H1 (cell line): ENCODE measurements around the gene SLC8A1. TPM values are rescaled to one million over a fixed set of nuclear protein-coding genes. Genes with fewer than 3 reads are reported as not detected.

Experiments
- CTCF ChIA-PET: fragments of 300-600 bp; sonication (Branson Sonifier 250); formaldehyde crosslinking; loops from one replicate; lab custom pipeline; 2021; ENCODE audit not compliant: partially characterized antibody; lab: Charles Lee
- POLR2A ChIA-PET: fragments of 300-600 bp; sonication (Branson Sonifier 250); formaldehyde crosslinking; loops from one replicate; lab custom pipeline; 2021; ENCODE audit warnings: inconsistent platforms; ENCODE audit not compliant: partially characterized antibody; lab: Charles Lee
- DNase-seq, 2 experiments: peaks; one replicate each; pipeline versions ENCODE4 v3.0.0 to v3.0.0-alpha.2; 2010 to 2022; ENCODE audit warnings: low spot score in 2 of 2, low read depth in 1 of 2, mixed read lengths in 1 of 2
- FAIRE-seq: peaks from 2 replicates; lab custom pipeline; 2011; peaks lifted over from hg19 to GRCh38; lab: Jason Lieb, UNC
- H2AFZ ChIP-seq: 2 replicates; pipeline ENCODE4 v1.8.1; 2012; ENCODE audit warnings: low read length, inconsistent platforms
- H2AK5ac ChIP-seq: 2 replicates; pipeline ENCODE4 v1.6.1; 2013; ENCODE audit warnings: low read depth, low read length
- H2BK120ac ChIP-seq: replicated peaks from 2 replicates; pipeline ENCODE3; 2013; ENCODE audit warnings: low read depth, low read length, inconsistent platforms
- H2BK12ac ChIP-seq: 2 replicates; pipeline ENCODE4 v1.6.1; 2013; ENCODE audit warnings: low read depth, low read length
- H2BK15ac ChIP-seq: 2 replicates; pipeline ENCODE4 v1.6.1; 2013; ENCODE audit warnings: low read length
- H2BK20ac ChIP-seq: 2 replicates; pipeline ENCODE4 v1.6.1; 2013; ENCODE audit warnings: low read length
- H2BK5ac ChIP-seq: 2 replicates; pipeline ENCODE4 v1.6.1; 2013; ENCODE audit warnings: low read depth, low read length
- H3K14ac ChIP-seq: 2 replicates; pipeline ENCODE4 v1.6.1; 2013; ENCODE audit warnings: inconsistent platforms; ENCODE audit not compliant: insufficient read length
- H3K18ac ChIP-seq: 2 replicates; pipeline ENCODE4 v1.6.1; 2013; ENCODE audit warnings: low read length; ENCODE audit errors: extremely low read depth
- H3K23ac ChIP-seq: 2 replicates; pipeline ENCODE4 v1.6.1; 2013; ENCODE audit warnings: inconsistent platforms; ENCODE audit not compliant: insufficient read length
- H3K23me2 ChIP-seq: 2 replicates; pipeline ENCODE4 v1.6.1; 2013; ENCODE audit warnings: low read depth, low read length
- H3K27ac ChIP-seq: 2 replicates; pipeline ENCODE4 v1.6.1; 2011; ENCODE audit warnings: low read depth, low read length, inconsistent platforms
- H3K27me3 ChIP-seq, 4 experiments: replicated peaks in 1 of 4; 1 replicate in 1 of 4; 2 replicates in 3 of 4; pipeline versions ENCODE4 v1.6.1 to v1.8.1; 2011 to 2013; ENCODE audit warnings: low read length in 3 of 4, mild to moderate bottlenecking in 3 of 4, inconsistent platforms in 2 of 4, mixed read lengths in 2 of 4, moderate library complexity in 1 of 4; ENCODE audit not compliant: control insufficient read depth in 3 of 4, insufficient read depth in 3 of 4; ENCODE audit errors: extremely low read depth in 1 of 4
- H3K36me3 ChIP-seq, 4 experiments: 2 replicates each; pipeline versions ENCODE4 v1.6.1 to v1.8.1; 2011 to 2013; ENCODE audit warnings: mild to moderate bottlenecking in 4 of 4, low read length in 3 of 4, moderate library complexity in 2 of 4, control low read depth in 1 of 4, inconsistent platforms in 1 of 4; ENCODE audit not compliant: insufficient read depth in 4 of 4, control insufficient read depth in 2 of 4
- H3K4ac ChIP-seq: replicated peaks from 2 replicates; pipeline ENCODE3; 2013; ENCODE audit warnings: low read length, low read depth, mixed read lengths, inconsistent platforms; ENCODE audit not compliant: insufficient read length
- H3K4me1 ChIP-seq, 4 experiments: replicated peaks in 1 of 4; 1 replicate in 1 of 4; 2 replicates in 3 of 4; pipeline versions ENCODE4 v1.6.1 to v1.8.1; 2011 to 2013; ENCODE audit warnings: low read length in 3 of 4, inconsistent platforms in 2 of 4, mixed read lengths in 1 of 4; ENCODE audit not compliant: insufficient read depth in 4 of 4, control insufficient read depth in 3 of 4
- H3K4me2 ChIP-seq, 2 experiments: 2 replicates each; pipeline versions ENCODE4 v1.6.1 to v1.8.1; 2011 to 2013; ENCODE audit warnings: low read depth in 2 of 2, low read length in 2 of 2, control low read depth in 1 of 2, inconsistent platforms in 1 of 2, mild to moderate bottlenecking in 1 of 2; ENCODE audit not compliant: insufficient read depth in 1 of 2
- H3K4me3 ChIP-seq, 4 experiments: fragments of 200-600, 300-600 bp in 1 of 4; sonication (generic), shearing (Covaris generic), sonication (Bioruptor Twin) in 1 of 4; 2 replicates each; pipeline versions ENCODE4 v1.5.1 to v1.8.1; 2011 to 2016; ENCODE audit warnings: low read length in 4 of 4, low read depth in 3 of 4, control low read depth in 2 of 4, inconsistent platforms in 2 of 4, mild to moderate bottlenecking in 2 of 4, mixed read lengths in 1 of 4, moderate library complexity in 1 of 4; ENCODE audit not compliant: insufficient read depth in 2 of 4; ENCODE audit errors: extremely low read depth in 1 of 4
- H3K56ac ChIP-seq: replicated peaks from 2 replicates; pipeline ENCODE3; 2013; ENCODE audit warnings: low read depth, mild to moderate bottlenecking, mixed read lengths, low read length, inconsistent platforms; ENCODE audit not compliant: insufficient read length
- H3K79me1 ChIP-seq: 2 replicates; pipeline ENCODE4 v1.6.1; 2013; ENCODE audit warnings: low read depth, low read length, control low read depth
- H3K79me2 ChIP-seq, 2 experiments: 2 replicates each; pipeline versions ENCODE4 v1.6.1 to v1.8.1; 2012 to 2013; ENCODE audit warnings: low read length in 2 of 2, mild to moderate bottlenecking in 2 of 2, inconsistent platforms in 1 of 2; ENCODE audit not compliant: insufficient read depth in 2 of 2, control insufficient read depth in 1 of 2
- H3K9ac ChIP-seq, 4 experiments: replicated peaks in 1 of 4; 1 replicate in 1 of 4; 2 replicates in 3 of 4; pipeline versions ENCODE4 v1.6.1 to v1.8.1; 2011 to 2013; ENCODE audit warnings: low read depth in 3 of 4, low read length in 3 of 4, control low read depth in 2 of 4, mild to moderate bottlenecking in 2 of 4, moderate library complexity in 2 of 4, inconsistent platforms in 1 of 4; ENCODE audit errors: extremely low read depth in 1 of 4
- H3K9me3 ChIP-seq, 2 experiments: 2 replicates each; pipeline versions ENCODE4 v1.6.1 to v1.8.1; 2012 to 2013; ENCODE audit warnings: mild to moderate bottlenecking in 2 of 2, moderate library complexity in 2 of 2, control low read depth in 1 of 2, inconsistent platforms in 1 of 2, low read depth in 1 of 2, low read length in 1 of 2, mixed read lengths in 1 of 2; ENCODE audit not compliant: insufficient read depth in 2 of 2
- H4K20me1 ChIP-seq, 2 experiments: replicated peaks in 1 of 2; 2 replicates each; pipeline versions ENCODE3 to v1.8.1; 2011 to 2013; ENCODE audit warnings: inconsistent platforms in 2 of 2, low read length in 2 of 2, mild to moderate bottlenecking in 1 of 2; ENCODE audit not compliant: insufficient read depth in 2 of 2, control insufficient read depth in 1 of 2
- H4K5ac ChIP-seq: 2 replicates; pipeline ENCODE4 v1.6.1; 2013; ENCODE audit warnings: low read length, low read depth, mixed read lengths, inconsistent platforms; ENCODE audit not compliant: insufficient read length
- H4K8ac ChIP-seq: 2 replicates; pipeline ENCODE4 v1.8.0; 2013; ENCODE audit warnings: mild to moderate bottlenecking, moderate library complexity, low read length, inconsistent platforms; ENCODE audit not compliant: insufficient read depth; ENCODE audit errors: extremely low read depth
- H4K91ac ChIP-seq: replicated peaks from 2 replicates; pipeline ENCODE3; 2013; ENCODE audit warnings: low read length, mixed read lengths, inconsistent platforms; ENCODE audit not compliant: insufficient read length
- BCL11A ChIP-seq, 2 experiments: IDR thresholded peaks; one replicate each; pipeline ENCODE4 v1.6.1; 2011; ENCODE audit warnings: low read depth in 2 of 2, low read length in 2 of 2, mild to moderate bottlenecking in 2 of 2
- CBX5 ChIP-seq: fragments of 300-800, 300-1000 bp; sonication (generic); IDR thresholded peaks from 2 replicates; pipeline ENCODE4 v1.7.1; 2016; ENCODE audit warnings: antibody characterized with exemption, low read length, low read depth
- CBX8 ChIP-seq: fragments of 300-800, 300-1000 bp; sonication (generic); IDR thresholded peaks from 2 replicates; pipeline ENCODE4 v1.7.1; 2016; ENCODE audit warnings: low read depth, low read length, borderline replicate concordance
- CTBP2 ChIP-seq: IDR thresholded peaks from 2 replicates; pipeline ENCODE4 v1.7.0; 2011; ENCODE audit warnings: borderline replicate concordance, mild to moderate bottlenecking, moderate library complexity, mixed read lengths, low read length; ENCODE audit not compliant: insufficient read depth, insufficient read length
- GABPA ChIP-seq: IDR thresholded peaks from 2 replicates; pipeline ENCODE4 v1.6.1; 2011; ENCODE audit warnings: mild to moderate bottlenecking, low read length, moderate library complexity, borderline replicate concordance; ENCODE audit not compliant: insufficient read depth
- PHF8 ChIP-seq: fragments of 200-600 bp; sonication (generic); conservative IDR thresholded peaks from 2 replicates; pipeline ENCODE4 v1.7.1; 2012; ENCODE audit warnings: low read depth, mild to moderate bottlenecking, inconsistent platforms, low read length, moderate library complexity
- RBBP5 ChIP-seq: IDR thresholded peaks from 2 replicates; pipeline ENCODE4 v1.7.1; 2012; ENCODE audit warnings: low read depth, mild to moderate bottlenecking, inconsistent platforms, low read length, moderate library complexity, borderline replicate concordance
- RFX5 ChIP-seq: IDR thresholded peaks from 2 replicates; pipeline ENCODE4 v1.6.1; 2011; ENCODE audit warnings: low read depth, low read length, improper control_type of control experiment, borderline replicate concordance
- SIX5 ChIP-seq: IDR thresholded peaks from 2 replicates; pipeline ENCODE4 v1.6.1; 2011; ENCODE audit warnings: mild to moderate bottlenecking, low read depth, low read length
- SP4 ChIP-seq: IDR thresholded peaks from 2 replicates; pipeline ENCODE4 v1.6.1; 2012; ENCODE audit warnings: low read length, inconsistent platforms
- SUZ12 ChIP-seq: fragments of 200-600 bp; sonication (generic); IDR thresholded peaks from 2 replicates; pipeline ENCODE4 v1.6.1; 2012; ENCODE audit warnings: mild to moderate bottlenecking, inconsistent platforms, low read length, moderate library complexity, mixed read lengths
- TAF1 ChIP-seq: IDR thresholded peaks from 2 replicates; pipeline ENCODE4 v1.6.1; 2011; ENCODE audit warnings: mild to moderate bottlenecking, low read depth, low read length
- TAF7 ChIP-seq: optimal IDR thresholded peaks from 2 replicates; pipeline ENCODE3; 2011; ENCODE audit warnings: low read depth, mild to moderate bottlenecking, inconsistent platforms, low read length, moderate library complexity, borderline replicate concordance
- WGBS, 2 experiments: shearing (Covaris generic) in 1 of 2; methylation state at CpG; one replicate each; pipeline versions ENCODE4 v1.1.6 to v1.1.7; 2013 to 2015; ENCODE audit warnings: low lambda C conversion rate in 2 of 2, mixed read lengths in 2 of 2, inconsistent platforms in 1 of 2, low coverage in 1 of 2, missing lambda C conversion rate in 1 of 2; ENCODE audit not compliant: insufficient replicate concordance in 2 of 2, insufficient coverage in 1 of 2, insufficient read length in 1 of 2; ENCODE audit errors: extremely low coverage in 1 of 2, missing lambda C conversion rate in 1 of 2; 5-methylcytosine and 5-hydroxymethylcytosine counted together
- polyA plus RNA-seq, 7 experiments: library from polyadenylated mRNA; depleted of rRNA in 3 of 7; stranded (reverse) in 5 of 7; unstranded in 2 of 7; fragments of >200 nt in 5 of 7; fragments of 200-250 nt in 2 of 7; gene quantifications; 1 replicate in 5 of 7; 2 replicates in 1 of 7; 4 replicates in 1 of 7; pipeline versions ENCODE4 v1.2.1 to v1.2.3, GENCODE V29; 2011 to 2013; ENCODE audit warnings: missing spikeins in 2 of 7, mixed read lengths in 2 of 7
- total RNA-seq: library from RNA; stranded (reverse); fragmentation: NEBNext Ultra II Directional; extraction: Animal tissue kit (Norgen Biotek cat#: 25700); gene quantifications from 2 replicates; pipeline ENCODE4 v1.2.1, GENCODE V29; 2021
- TF ChIP-seq, protein P1 (sequence below): IDR thresholded peaks from 2 replicates; pipeline ENCODE4 v1.6.1; 2012; ENCODE audit warnings: inconsistent platforms

Gene SLC8A1
- total and polyA plus RNA-seq, 2 of the 8 experiments (the other 6 are each of a cell fraction or from before 2014, with no cell fraction given), result 0.68 to 3.6 TPM

DNA sequence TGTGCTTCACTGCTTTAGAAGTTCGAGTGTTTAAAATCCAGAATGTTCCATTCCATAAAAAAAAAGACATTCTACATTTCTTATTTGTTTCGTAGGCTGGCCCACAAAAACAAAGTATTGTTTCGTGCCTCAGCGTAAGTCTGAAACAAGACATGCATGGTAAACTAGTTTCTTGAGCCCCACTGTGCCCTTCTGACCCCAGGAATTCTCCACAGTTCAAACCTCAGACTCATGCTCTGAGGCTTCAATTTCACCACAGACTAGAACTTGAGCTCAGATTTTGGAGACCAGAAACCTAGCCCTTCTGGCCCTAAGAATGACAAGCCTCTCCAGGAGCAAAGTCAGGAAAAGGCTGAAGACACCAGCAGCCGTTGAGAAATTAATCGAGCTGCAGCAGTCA is 151.5 kb downstream of the SLC8A1 start:
- Histone ChIP-seq H3K27ac (no peak overlapping the region), H4K8ac (no peak overlapping the region), H3K79me2 (no peaks in the 10 kb centered on the region), H2BK15ac (no peak overlapping the region), H2AK5ac (no peak overlapping the region), H2BK120ac (no peak overlapping the region), H4K91ac (no peak overlapping the region), H3K56ac (no peak overlapping the region), H4K20me1 (no peaks in the 10 kb centered on the region), H3K23me2 (no peaks in the 10 kb centered on the region), H4K5ac (no peak overlapping the region), H3K23ac (no peak overlapping the region), H3K4me2 (no peak overlapping the region), H3K27me3 (no peaks in the 10 kb centered on the region), H3K4me3 (no peak overlapping the region), H3K14ac (no peak overlapping the region), H3K4ac (no peak overlapping the region), H2BK20ac (no peak overlapping the region), H3K79me1 (no peaks in the 10 kb centered on the region), H3K9me3 (no peaks in the 10 kb centered on the region), H2BK5ac (no peak overlapping the region), H2BK12ac (no peak overlapping the region), H3K9ac (no peak overlapping the region), H3K36me3 (no peaks in the 10 kb centered on the region), H2AFZ (no peak overlapping the region), H3K18ac (no peak overlapping the region), H3K4me1 (peaks cover 0 to 4% (median 2%) of the 10 kb centered on the region in 4 experiments; a peak in 2 of 7 replicates)
- no peak for DNase-seq
- POLR2A ChIA-PET, result no interaction called here
- no peak for FAIRE-seq
- CTCF ChIA-PET, result no interaction called here
- WGBS, 2 experiments, result 77% methylated on average over 6 of the region's 6 CpGs; no CpG with 5 or more reads in 1 of the 2 experiments
- TF ChIP-seq CBX5 (no peak), RBBP5 (no peak), SP4 (no peak), GABPA (no peak), TAF7 (no peak), SIX5 (no peak), PHF8 (no peak), RFX5 (no peak), CTBP2 (no peak), BCL11A (IDR thresholded peaks at IDR 0.05; ENCODE audit: low read depth in 2 of 2, low read length in 2 of 2) (no peak), SUZ12 (no peak), CBX8 (no peak), TAF1 (no peak)
- TF ChIP-seq, protein P1, sequence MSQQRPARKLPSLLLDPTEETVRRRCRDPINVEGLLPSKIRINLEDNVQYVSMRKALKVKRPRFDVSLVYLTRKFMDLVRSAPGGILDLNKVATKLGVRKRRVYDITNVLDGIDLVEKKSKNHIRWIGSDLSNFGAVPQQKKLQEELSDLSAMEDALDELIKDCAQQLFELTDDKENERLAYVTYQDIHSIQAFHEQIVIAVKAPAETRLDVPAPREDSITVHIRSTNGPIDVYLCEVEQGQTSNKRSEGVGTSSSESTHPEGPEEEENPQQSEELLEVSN, result no peak
